H7 (cell line): ENCODE measurements around the gene CDC42BPA. TPM values are rescaled to one million over a fixed set of nuclear protein-coding genes. Genes with fewer than 3 reads are reported as not detected.
A peak's percentile ranks its signal among the peaks of the same experiment; 100 is the strongest.
"Not testable (repeated sequence)": the region's sequence is repeated elsewhere in the genome, so short reads cannot be mapped to it uniquely, and the experiment has no call there.

Experiments
- DNase-seq: peaks from one replicate; pipeline ENCODE4 v3.0.0; 2012
- H3K27me3 ChIP-seq: 2 replicates; pipeline ENCODE4 v1.6.0; 2011; ENCODE audit warnings: mild to moderate bottlenecking, low read length; ENCODE audit not compliant: control insufficient read depth, insufficient read depth
- H3K36me3 ChIP-seq: replicated peaks from 2 replicates; pipeline ENCODE4 v1.5.1; 2011; ENCODE audit warnings: low read length; ENCODE audit not compliant: control insufficient read depth, insufficient read depth
- H3K4me3 ChIP-seq: 2 replicates; pipeline ENCODE4 v1.5.1; 2011; ENCODE audit warnings: low read depth, mild to moderate bottlenecking, control low read depth, low read length, moderate library complexity; ENCODE audit not compliant: insufficient read depth
- total RNA-seq: library from RNA; depleted of rRNA; stranded (reverse); fragments of >200 nt; shearing (Covaris generic); gene quantifications from 2 replicates; pipeline ENCODE4 v1.2.3, GENCODE V29; 2014; rRNA removed

CDC42BPA gene, protein sequence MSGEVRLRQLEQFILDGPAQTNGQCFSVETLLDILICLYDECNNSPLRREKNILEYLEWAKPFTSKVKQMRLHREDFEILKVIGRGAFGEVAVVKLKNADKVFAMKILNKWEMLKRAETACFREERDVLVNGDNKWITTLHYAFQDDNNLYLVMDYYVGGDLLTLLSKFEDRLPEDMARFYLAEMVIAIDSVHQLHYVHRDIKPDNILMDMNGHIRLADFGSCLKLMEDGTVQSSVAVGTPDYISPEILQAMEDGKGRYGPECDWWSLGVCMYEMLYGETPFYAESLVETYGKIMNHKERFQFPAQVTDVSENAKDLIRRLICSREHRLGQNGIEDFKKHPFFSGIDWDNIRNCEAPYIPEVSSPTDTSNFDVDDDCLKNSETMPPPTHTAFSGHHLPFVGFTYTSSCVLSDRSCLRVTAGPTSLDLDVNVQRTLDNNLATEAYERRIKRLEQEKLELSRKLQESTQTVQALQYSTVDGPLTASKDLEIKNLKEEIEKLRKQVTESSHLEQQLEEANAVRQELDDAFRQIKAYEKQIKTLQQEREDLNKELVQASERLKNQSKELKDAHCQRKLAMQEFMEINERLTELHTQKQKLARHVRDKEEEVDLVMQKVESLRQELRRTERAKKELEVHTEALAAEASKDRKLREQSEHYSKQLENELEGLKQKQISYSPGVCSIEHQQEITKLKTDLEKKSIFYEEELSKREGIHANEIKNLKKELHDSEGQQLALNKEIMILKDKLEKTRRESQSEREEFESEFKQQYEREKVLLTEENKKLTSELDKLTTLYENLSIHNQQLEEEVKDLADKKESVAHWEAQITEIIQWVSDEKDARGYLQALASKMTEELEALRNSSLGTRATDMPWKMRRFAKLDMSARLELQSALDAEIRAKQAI (N-terminal part only)
- 26.1 and 32.4 TPM in 2 replicates for total RNA-seq

DNA sequence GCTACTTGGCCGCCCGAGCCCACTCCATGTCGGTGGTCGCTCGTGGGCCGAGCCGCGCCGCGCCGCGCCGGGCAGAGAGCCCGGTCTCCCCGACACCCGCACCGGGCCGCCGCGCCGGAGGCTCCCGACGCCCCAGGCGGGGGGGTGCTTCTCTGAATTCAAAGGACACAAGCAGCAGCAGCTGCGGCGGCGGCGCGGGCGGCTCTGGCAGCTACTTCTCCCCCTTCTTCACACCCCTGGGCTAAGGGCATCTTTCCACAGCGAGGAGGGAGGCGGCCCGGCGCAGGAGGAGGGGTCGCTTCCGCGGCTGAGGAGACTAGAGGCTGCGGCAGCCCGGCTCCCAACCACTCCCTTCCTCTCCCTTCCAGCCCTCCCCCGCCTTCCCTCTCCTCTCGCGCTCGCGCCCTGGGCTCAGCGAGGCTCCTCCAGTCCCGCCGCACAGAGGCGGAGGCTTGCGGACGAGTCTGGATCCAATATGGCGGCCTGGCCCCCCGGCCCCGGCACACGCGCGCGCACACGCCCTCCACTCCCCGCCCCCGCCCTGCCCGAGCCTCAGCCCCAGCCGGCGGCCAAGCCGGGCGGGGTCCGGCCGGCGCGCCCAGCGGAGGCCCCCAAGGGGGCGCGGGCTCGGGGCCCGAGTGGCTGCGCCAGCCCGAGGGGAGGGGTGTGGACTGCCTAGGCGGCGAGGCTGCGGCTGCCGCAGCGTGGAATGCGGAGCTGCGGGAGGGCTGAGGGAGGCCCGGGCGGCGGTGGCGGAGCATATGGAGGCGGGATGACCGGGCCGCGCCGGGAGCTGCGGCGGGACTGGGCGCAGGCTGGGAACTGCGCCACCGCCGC lies at the start of gene CDC42BPA:
Gene CDC42BPA, minus strand, starts transcription at position 477 of the 837 bp plus-strand sequence. CDS start 1,310 bp downstream, outside the sequence.
- H3K36me3 ChIP-seq: no peaks in the 10 kb centered on the region
- no peaks in the 10 kb centered on the region for H3K27me3 ChIP-seq
- DNase-seq: peak; percentile 93
- peak within 1 kb of the TSS; percentile 84 for H3K4me3 ChIP-seq

DNA sequence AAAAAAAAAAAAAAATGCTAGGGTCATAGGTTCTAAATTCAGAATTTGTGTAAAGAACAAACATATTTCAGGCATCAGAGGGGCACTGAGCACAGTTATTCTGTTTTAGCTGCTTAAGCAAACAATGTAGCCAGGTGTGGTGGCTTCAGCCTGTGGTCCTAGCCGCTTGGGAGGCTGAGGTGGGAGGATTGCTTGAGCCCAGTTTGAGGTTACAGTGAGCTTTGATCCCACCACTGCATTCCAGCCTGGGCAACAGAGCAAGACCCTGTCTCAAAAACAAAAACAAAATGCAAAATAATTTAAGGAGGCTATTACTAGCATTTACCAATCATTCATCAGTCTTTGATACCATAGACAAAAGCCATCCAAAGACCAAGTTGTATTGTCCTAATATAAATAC lies 49.7 kb upstream of the CDC42BPA start:
- Histone ChIP-seq H3K36me3 (no peaks in the 10 kb centered on the region), H3K4me3 (no peak overlapping the region), H3K27me3 (no peaks in the 10 kb centered on the region; the same call in 1 of the 2 replicates)
- no peak for DNase-seq

DNA sequence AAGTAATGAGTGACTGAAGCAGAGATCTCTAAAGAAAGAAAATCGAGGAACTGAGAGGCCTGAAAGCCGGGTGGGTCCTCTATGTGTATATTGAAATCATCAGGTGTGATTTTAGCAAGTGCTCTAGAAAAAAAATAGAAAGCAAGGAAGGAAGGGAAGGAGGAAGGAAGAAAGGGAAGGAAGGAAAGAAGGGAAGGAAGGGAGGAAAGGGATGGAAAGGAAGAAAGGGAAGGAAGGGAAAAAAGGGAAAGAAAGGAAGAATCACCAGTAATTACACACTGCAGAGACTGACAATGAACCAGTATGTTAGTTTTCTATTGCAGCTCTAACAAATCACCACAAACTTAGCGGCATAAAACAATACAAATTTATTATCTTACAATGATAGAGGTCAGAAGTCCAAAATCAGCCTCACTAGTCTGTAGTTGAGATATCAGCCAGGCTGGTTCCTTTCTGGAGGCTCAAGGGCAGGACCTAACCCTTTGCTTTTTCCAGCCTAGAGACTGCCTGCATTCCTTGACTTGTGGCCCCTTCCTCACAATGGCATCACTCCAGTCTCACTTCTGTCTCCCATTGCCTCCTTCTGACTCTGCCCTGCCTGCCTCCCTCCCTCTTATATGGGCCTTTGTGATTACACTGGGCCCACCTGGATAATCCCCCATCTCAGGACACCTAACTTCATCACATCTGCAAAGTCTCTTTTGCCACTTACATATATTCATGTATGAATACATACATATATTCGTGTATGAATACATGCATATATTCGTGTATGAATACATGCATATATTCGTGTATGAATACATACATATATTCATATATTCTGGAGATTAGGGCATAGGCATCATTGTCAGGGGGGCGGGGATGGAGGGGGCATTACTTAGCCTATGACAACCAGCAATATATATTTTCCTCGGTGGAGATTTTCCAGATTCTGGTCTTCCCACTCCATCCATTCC lies 47.5 kb upstream of the CDC42BPA start:
- no peaks in the 10 kb centered on the region; the same call in 1 of the 2 replicates for H3K27me3 ChIP-seq
- H3K36me3 ChIP-seq: no peaks in the 10 kb centered on the region
- no peak overlapping the region for H3K4me3 ChIP-seq
- no peak for DNase-seq

DNA sequence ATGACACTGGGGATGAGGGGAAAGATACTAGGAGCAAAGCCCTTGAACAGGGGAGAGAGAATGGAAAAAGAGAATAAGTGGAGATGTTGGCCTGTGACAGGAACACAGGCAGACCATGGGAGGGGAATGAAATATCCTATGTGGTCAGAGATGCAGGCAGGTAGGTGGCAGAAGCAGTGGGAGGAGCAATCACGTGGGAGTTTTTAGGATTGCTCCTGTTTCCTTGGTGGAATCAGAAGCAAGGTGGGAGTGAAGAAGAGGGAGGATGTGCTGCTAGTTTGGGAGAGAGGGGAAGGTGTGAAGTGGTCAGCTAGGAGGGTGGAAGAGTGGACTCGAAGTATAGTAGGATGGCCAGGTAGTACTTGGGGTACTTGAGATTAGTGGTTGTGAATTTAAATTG lies 46.4 kb upstream of the CDC42BPA start:
- Histone ChIP-seq H3K27me3 (no peaks in the 10 kb centered on the region; the same call in 1 of the 2 replicates), H3K4me3 (no peak overlapping the region), H3K36me3 (no peaks in the 10 kb centered on the region)
- DNase-seq: no peak

DNA sequence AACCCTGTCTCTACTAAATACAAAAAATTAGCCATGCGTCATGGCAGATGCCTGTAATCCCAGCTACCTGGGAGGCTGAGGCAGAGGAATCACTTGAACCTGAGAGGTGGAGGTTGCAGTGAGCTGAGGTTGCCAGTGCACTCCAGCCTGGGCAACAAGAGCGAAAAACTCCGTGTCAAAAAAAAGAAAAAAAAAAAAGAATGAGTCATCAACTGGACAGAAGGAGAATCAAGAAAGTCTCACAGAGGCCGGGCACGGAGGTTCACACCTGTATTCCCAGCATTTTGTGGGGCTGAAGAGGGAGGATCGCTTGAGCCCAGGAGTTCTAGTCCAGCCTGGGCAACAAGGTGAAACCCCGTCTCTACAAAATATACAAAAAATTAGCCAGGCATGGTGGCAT lies 45.5 kb upstream of the CDC42BPA start:
- DNase-seq: no peak
- Histone ChIP-seq H3K4me3 (no peak overlapping the region), H3K36me3 (no peaks in the 10 kb centered on the region), H3K27me3 (no peaks in the 10 kb centered on the region; the same call in 1 of the 2 replicates)

DNA sequence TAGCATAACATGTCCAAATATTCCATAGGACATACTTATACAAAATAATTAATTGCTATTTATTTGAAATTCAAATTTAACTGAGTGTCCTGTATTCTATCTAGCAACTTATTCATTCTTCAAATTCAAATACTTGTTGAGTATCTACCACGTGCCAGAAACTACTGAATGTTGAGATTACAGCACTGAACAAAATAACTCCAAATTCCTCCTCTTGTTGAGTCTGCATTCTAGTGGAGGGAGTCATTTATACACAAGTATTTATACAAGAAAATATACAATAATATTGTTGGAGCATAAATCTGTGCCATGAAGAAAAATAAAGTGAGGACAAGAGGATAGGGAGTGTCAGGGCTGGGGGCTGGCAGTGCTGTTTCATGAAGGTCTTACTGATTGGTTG lies 43.7 kb upstream of the CDC42BPA start:
- no peak overlapping the region for H3K4me3 ChIP-seq
- no peak for DNase-seq
- H3K36me3 ChIP-seq: no peaks in the 10 kb centered on the region
- no peaks in the 10 kb centered on the region; the same call in 1 of the 2 replicates for H3K27me3 ChIP-seq

DNA sequence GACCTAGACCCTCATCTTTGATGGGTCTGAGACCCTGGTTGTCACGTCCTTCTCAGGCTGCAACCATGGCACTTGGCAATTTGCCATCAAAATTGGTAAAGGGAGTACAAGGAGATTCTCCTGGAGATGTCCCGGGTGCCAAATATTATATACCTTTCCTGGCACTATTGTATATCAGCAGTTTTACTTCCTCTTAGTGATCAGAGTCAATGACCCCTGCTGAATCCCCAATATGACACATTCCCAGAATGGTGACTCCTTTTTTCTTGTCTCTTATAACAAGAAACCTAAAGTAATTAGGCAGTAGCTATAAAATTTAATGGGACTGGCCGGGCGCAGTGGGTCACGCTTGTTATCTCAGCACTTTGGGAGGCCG lies 39.6 kb upstream of the CDC42BPA start:
- Histone ChIP-seq H3K36me3 (no peaks in the 10 kb centered on the region), H3K4me3 (no peak overlapping the region), H3K27me3 (no peaks in the 10 kb centered on the region)
- DNase-seq: no peak

DNA sequence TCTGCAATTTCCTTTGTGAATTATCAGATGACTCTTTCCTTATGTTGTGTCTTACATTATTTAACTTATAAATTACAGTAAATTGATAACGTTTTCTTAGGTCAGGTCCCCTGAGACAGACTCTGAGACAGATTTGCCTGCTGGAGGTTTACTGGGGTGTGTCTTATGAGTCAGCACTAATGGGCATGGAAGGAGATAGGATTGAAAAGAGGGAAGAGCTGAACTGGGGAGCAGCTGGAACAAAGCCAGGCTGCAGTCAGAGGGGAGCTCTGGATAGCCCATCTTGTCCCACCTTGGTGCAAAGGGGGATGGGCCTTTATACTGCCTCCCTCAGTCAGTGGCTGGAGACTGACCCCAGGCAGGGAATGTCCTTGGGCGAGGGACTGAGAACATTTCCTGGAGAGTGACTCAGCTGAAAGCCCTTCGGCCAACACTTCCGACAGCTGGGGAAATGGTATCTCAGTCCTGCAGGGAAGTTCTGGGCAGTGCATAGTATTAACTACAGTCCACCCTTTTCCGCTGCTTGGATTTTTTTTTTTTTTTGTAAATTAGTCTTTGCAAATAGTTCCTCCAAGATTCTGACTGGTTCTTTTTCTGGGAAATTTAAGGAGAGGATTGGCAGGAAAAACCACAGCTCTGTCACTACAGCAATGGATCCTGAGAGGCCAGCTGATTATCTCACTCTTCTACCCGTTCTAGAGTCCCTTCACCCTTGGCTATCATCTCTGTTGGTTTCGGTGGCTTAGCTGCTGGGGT lies 39.1 kb upstream of the CDC42BPA start:
- Histone ChIP-seq H3K36me3 (no peaks in the 10 kb centered on the region), H3K27me3 (no peaks in the 10 kb centered on the region), H3K4me3 (no peak overlapping the region)
- peak; percentile 35 for DNase-seq

DNA sequence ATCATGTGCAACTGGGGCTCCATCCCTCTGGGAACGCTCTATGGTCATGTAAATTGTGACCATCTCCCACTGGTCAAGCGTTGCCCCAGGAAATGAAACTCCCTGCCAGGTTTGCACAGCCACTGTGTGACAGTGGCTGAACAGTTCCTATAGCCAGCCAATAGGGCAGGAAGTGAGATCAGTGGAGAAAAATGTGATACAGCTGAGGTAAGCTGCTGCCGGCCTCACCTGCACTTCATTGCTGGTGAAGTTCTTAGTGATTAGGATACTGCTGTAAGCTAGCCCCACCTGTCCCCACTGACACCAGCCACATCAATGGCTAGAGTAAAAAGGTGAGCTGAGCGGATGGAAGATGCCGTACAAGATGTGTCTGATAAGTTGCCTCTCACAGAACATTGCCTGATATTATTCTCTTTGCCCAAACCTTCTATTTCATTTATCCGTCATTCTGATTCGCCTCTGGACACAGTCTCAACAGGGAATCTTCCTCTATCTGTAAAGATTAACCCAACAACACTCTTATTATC lies 38.4 kb upstream of the CDC42BPA start:
- Histone ChIP-seq H3K27me3 (no peaks in the 10 kb centered on the region), H3K36me3 (no peaks in the 10 kb centered on the region), H3K4me3 (no peak overlapping the region)
- DNase-seq: peak; percentile 65

DNA sequence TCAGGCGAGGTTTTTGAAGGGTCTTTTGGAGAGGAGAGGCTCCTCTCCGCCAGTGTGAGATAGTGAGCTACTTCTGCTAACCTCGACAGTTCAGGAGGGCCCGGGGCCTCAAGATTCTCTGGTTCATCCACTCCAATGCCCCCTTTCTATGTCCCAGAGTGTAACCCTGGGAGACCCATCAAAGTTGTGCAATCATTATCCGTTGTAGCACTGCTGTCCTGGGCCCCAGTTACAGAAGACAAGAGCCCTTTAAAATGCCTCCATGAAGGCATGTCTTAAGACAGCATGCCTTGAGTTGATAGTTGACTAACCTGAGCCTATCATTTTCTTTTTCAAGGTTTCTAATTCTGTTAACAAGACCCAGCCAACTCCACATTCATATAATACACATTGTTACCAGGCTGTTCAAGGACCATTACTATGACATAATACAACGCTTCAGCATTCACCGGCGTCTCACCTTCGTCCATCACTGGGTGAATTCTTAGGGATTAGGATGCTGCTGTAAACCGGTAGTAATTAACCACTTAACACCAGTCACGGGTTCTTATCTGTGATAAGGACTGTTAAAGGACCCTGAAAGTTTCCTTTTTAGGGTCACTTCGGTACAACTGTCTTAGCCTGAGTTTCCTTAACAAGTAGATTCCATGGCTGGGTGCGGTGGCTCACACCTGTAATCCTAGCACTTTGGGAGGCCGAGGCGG lies 37.4 kb upstream of the CDC42BPA start:
- Histone ChIP-seq H3K36me3 (no peaks in the 10 kb centered on the region), H3K27me3 (no peaks in the 10 kb centered on the region), H3K4me3 (no peak overlapping the region)
- no peak for DNase-seq

DNA sequence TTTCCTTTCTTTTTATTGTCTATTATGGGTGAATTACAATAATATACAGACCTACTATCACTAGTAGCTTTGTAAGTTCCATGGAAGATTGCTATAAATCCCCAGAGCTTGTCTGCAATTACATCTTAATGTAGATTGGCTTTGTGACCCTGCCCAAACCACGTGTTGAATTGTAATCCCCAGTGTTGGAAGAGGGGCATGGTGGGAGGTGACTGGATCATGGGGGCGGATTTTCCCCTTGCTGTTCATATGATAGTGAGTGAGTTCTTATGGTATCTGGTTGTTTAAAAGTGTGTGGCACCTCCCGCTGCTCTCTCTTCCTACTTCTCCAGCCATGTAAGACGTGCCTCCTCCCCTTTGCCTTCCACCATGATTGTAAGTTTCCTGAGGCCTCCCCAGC lies 34.9 kb upstream of the CDC42BPA start:
- Histone ChIP-seq H3K36me3 (no peaks in the 10 kb centered on the region), H3K27me3 (no peaks in the 10 kb centered on the region), H3K4me3 (no peak overlapping the region)
- DNase-seq: no peak

DNA sequence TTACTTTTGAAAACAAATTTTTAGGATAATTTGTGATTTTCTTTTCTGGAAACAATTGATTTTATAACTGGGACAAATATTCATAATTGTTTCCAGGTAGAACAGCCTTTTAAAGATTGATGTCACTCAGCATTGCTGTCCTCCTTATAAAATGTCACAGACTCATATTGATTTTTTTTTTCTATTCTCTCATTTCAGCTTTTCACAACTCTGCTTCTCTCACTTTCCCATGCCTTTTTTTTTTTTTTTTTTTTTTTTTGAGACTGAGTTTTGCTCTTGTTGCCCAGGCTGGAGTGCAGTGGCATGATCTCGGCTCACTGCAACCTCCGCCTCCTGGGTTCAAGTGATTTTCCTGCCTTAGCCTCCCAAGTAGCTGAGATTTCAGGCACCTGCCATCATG lies 33.9 kb upstream of the CDC42BPA start:
- H3K4me3 ChIP-seq, DNase-seq, H3K36me3 ChIP-seq, H3K27me3 ChIP-seq: not testable (repeated sequence)
